Germinal center (tissue), 1 donor: ENCODE results near the gene NT5C2.

Source experiments
- DNase-seq: peaks from one replicate; pipeline ENCODE4 v3.0.0; 2012; ENCODE audit warnings: mixed read lengths, low spot score

NT5C2 gene

DNA sequence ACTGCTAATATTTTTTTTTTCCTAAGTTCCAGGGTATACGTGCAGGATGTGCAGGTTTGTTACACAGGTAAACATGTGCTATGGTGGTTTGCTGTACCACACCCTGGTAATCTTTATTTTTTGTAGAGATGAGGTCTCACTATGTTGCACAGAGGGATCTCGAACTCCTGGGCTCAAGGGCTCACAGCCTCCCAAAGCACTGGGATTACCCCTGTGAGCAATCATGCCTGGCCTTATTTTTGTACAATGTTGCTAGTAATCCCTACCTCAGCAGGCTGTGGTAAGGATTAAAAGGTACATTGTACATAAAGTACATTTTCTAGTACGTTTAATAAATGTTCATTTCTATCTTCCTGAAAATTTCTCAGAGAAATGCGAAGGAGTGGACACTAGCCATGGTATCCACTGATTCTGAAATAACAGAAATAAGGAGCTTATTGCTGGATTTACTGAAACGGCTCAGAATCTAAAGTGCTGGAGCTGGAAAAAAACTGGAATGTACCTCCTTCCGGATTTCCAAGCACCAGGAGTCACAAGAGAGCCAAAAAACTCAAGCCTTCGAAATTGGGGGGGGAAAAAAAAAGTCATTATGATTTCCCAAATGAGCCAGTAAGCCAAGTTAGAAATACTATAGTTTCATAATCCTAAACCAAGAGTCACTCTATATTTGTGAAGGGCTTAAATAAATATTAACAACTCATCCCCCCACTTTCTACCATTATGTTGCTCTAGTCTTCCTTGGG, 69.6 kb downstream of the NT5C2 start:
- DNase-seq: no peak

DNA sequence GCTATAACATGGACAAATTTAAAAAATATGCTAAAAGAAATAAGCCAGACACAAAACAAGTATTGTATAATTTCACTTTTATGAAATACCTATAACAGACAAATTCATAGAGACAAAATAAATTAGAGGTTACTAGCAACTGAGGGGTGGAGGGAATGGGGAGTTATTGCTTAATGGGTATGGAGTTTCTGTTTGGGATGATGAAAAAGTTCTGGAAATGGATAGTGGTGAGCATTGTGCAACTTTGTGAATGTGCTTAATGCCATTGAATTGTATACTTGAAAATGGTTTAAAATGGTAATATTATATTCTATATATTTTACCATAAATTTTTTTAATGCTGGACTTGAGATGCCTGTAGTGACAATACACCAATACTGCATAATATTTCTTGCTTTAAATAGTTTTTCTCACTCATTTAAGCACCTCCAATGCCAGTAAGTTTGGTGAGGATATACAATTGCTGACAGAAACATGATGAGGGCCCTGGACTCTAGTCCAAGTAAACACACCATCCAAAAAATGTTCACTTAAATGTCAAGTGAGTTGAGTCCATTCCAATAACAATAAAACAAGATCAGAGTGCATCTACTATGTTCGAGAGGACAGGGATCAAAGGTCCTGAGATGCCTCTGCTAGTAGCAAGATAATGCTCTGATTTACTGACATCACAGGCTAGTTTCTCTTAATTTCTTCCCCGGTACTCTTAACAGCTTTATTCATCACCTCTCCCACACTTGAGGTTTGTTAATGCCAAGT, 71.9 kb downstream of the NT5C2 start:
- DNase-seq: no peak

DNA sequence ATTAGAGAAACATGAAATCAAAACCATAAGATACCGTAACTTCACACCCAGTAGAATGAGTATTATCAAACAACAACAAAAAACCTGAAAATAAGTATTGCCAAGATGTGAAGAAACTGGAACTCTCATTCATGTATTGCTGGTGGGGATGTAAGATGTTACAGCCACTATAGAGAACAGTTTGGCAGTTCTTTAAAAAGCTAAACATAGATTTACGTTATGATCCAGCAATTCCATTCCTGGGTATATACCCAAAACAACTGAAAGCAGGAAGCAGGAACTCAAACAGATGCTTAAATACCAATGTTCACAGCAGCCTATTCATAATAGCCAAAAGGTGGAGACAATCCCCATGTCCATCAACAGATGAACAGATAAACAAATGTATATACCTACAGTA, 72.5 kb downstream of the NT5C2 start:
- no peak for DNase-seq

DNA sequence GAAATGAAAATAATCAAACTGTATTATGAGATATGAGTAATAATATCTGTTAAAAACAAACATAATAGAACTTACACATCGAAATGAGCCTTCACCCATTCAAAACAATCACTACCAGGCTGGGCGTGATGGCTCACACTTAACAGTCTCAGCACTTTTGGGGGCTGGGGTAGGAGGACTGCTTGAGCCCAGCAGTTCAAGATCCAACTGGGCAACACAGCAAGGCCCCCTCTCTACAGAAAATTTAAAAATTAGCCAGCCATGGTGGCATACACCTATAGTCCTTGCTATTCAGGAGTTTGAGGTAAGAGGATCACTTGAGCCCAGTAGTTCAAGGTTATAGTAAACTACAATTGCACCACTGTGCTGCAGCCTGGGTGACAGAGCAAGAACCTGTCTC, 75.8 kb downstream of the NT5C2 start:
- no peak for DNase-seq

DNA sequence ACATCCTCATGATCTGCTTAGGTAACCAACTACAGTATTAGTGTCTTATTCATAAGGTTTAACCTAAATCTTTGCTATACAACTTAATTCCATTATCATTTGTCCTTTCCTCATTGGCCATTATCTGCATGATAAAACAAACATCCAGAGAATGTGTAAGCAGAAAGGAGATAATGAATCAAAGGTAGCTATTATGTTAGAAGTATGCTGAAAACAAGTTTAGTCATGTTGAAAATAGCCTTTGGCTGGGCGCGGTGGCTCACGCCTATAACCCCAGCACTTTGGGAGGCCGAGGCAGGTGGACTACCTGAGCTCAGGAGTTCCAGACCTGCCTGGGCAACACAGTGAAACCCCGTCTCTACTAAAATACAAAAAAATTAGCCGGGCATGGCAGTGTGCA, 78.2 kb downstream of the NT5C2 start:
- DNase-seq: no peak

DNA sequence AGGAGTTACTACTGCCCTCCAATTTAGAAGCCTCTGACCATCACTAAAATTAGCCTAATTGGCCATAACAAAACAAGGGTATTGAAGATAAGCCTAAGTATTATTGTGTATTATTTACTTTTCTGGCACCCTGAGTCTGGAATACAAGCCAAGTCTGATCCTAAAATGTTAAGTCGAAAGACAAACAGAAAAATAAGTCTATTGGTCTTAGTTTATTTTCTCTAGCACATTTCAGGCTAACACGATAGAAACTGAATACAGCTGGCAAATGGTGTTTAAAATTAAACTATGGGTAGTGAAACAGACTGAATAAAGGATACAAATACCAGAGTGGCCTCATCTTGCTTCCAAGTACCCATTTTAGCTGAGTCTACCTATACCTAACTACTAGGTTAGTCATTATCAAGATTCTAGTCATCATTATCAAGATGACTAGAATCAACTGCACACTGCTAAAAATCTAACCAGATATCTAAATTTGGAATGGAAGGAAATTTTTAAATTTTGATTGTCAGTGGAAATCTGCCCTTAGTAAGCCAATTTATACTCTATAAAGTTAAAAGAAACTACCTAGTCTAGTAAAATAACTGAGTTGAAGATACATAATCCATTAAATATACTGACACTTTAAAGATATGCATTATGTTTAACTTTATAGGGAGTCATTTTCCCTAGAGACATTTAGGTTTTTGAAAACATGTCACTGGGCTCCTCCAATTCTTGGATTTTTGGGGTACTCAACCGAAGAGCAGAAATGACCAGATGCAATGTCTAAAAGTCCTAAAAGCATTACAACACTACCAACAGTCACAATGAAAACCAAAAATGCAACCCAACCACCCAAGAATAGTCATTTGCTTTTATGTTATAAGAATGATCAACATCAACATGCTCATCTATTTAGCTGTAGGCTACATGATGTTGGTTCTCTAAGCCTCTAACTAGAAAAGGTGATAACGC, 80.9 kb downstream of the NT5C2 start:
- DNase-seq: no peak

DNA sequence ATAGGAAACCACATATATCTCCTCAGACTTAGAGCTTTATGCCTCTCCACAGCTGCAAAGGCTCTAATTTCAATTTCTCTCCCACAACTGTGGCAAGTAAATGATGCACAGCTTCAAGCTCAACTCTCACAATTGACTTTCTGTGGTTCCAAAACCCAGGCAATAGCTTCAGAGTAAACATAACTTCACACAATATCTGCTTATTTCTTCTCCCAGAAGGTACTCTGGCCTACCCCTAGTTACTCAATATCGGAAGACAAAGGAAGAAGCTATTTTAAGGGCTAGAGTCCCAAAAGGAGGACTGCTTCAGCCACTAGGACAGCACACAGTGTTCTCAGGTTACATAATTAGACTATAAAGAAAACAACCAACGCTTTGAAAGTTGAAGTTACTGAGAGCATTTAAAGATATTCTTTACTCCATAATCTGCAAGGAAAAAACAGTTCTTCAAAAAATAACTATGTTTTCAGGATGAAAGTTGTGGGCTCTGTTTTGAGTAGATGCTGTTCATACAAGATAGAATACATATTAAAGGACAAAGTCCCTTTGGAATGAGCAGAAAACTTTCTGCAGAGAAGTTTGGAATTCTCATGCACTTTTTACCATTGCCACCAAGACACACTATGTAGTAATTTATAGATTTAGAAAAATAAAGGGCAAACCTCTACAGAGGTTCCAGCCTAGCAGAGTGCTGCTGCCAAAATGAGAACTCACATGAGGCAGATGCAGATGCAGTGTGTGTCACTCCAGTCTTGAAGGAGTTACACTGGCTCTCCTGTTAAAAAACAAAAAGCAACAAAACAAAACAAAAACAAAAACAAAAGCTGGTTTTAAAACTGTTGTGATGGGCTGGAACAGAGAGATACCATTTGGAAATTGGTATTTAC, 81.8 kb downstream of the NT5C2 start:
- DNase-seq: no peak

DNA sequence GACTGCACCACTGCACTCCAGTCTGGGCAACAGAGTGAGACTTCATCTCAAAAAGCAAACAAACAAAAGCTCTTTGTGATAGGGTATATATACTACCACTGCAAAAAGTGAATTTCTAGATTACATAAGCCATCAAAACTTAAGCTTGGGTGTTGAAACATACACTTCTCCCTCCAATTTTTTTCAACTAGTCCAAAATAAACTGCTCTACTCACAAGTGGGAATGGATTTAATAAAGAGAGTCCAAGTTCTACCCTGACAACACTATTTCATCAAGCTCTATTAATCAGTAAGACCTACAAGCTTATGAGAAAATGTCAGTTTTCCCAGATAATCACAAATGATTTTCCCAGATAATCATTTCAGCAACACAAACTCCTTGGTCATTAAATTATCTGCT, 82.7 kb downstream of the NT5C2 start:
- no peak for DNase-seq

DNA sequence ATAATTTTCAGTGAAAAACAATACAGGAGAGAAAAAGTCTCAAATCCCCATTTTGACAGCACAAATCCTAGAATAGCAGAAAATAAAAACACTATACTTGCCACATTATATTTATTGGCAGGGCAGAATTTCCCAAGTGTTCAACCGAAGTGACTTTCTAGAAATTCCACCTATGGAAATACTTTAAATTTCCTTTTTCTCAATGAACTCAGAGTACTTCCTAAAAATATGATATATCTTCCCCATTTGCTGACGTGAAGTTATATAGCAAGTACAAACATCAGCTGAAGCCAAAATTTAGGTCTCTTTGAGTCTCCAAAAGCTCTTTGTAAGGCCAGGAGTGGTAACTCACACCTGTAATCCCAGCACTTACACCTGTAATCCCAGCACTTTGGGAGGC, 83.3 kb downstream of the NT5C2 start:
- DNase-seq: no peak

DNA sequence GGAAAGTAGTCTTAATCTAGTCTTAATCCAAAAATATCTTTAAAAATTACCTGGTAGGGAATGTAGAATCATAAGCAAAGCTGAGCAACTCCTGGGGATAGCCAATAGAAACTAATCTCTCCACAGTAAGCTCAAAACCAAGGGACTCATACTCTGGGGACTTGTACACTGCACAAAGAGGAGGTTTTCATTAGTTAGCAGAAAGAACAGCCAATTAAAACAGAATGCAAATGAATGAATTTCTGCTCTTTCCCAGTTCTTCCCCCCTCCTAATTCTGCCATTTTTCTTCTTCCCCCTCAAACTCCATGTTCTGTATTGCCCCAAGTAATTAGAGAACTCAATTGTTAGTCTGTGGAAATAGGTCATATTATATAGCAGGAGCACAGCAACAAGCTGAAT, 86.5 kb downstream of the NT5C2 start:
- DNase-seq: no peak

DNA sequence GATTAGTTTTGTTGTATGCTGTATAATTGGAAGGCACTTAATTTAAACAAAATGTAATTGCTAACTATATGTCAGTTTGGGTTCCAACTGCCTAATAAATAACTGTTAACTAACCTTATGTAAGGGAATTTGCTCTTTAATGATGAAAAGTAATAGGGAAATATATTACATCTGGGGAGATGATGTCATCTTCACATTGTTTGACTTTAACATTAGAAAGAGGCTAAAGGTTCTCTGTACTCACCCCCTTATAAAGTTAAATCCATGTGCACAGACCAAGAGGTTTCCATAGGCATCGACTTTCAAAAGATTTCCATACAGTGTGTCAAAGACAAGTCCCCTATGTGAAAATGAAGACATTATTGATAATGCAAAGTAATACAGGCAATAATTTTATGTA, 87.6 kb downstream of the NT5C2 start:
- no peak for DNase-seq

DNA sequence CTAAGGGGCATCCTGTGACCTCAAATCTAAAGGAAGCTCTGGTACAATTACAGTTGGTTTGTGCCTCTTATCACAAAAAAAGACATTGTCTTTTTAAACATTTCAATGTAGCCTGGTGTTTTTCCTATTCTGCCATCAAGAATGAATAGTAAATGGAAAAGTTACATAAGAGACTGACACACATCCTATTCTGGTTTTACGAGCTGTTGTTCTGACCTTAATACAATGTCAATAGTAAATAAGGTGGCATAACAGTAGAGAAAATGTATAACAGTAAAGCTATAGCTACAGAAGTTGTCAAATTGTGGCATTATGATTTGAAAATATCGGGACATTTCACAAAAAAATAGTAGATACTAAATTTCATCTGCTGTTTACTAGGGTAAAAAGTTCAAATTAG, 88.4 kb downstream of the NT5C2 start:
- DNase-seq: no peak

DNA sequence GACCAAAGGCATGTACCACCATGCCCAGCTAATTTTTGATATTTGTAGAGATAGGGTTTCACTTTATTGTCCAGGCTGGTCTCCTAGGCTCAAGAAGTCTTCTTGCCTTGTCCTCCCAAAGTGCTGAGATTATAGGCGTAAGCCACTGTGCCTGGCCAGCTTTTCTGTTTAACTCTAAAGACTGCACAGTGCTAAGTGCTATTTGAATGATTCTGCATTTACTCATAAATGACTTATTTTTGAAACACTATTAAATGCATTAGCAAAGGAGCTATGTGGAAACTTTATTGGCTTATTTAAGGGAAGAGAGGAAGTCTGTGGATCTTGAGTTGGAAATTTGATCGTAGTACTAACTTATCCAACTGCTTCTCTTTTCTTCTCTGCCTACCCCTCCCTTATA, 89.1 kb downstream of the NT5C2 start:
- DNase-seq: no peak

DNA sequence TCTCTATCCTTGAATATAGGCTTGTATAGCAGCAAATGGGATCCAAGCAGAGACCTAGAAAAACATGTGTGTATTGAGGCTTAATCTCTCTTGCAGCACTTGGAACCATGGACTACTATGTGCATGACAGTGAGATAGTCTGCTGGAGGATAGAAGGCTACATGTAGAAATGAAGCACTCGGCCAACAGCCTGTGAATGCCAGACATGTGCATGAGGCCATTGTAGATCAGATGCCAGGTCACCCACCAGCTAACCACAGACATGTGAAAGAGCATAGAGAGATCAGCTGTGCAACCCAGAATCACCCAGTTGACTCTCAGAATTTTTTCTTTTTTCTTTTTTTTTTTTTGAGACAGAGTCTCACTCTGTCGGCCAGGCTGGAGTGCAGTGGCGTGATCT, 90.9 kb downstream of the NT5C2 start:
- no peak for DNase-seq

DNA sequence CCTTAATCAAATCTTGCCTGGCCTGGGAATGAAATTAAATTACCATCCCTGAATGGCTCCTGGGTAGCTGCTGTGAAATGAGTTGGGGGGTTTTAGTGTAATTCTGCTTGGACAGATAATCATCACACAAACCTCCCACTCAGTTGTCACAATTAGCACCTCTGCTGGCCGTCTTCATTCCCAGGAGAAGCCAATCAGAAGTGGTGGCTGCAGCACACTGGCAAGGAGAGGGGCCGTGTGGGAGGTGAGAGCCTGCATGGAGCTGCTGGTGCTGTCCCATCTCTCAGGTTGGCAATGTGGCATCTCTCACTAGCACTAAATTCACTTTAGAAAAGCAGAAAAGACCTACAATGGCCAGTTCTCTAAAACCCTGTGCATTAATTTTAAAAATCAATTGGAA, 92.5 kb downstream of the NT5C2 start:
- no peak for DNase-seq

DNA sequence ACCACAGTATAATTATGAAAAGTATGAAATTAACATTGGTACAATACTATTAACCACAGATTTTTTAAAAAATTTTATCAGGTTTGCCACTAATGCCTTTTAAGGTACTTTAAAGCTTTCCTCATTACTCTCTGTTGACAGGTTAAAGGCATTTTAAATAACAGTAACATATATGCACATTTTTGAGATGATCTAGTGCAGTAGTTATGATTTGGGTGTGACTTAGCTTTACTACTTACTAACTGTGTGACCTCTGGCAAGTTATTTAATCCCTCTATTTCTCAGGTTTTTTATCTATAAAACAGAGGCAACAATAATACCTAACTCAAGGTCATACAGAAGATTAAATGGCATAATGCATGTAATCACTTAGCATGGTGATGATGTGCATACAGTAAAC, 94.8 kb downstream of the NT5C2 start:
- no peak for DNase-seq

DNA sequence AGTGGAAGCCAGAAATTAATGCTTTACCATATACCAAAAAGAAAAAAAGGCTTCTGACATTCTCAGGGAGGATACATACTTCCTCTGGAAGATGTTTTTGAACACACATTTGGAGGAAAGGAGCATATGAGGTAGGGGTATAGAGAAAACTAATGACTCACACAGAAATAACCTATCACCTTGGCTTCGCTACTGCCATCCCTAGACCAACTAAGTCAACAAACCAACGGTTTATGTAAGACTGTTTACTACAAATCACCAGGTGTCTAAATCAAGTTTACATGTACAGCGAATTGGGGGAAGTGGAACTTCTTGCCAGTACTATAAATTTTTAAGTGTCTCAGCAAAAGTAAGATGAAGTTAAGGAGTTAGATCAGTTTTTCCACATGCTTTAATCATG, 96.9 kb downstream of the NT5C2 start:
- DNase-seq: peak; percentile 33

DNA sequence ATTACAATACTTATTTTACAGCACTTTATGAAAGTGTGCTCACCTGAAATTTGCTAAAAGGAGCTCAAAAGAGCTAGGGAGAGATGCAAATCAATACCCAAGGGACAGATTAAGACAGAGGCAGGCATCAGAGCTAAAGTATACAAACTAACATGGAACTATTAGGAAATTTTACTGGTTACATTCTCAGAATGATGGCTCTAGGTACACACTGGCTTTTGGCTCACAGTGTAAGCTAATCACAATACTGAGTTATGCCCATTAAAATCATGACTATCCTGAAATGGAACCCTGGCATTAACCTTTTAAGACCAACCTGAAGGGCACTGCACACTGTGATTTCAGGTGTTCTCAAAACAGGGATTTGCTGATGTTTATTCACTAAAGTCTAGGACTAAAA, 98.1 kb downstream of the NT5C2 start:
- DNase-seq: no peak

DNA sequence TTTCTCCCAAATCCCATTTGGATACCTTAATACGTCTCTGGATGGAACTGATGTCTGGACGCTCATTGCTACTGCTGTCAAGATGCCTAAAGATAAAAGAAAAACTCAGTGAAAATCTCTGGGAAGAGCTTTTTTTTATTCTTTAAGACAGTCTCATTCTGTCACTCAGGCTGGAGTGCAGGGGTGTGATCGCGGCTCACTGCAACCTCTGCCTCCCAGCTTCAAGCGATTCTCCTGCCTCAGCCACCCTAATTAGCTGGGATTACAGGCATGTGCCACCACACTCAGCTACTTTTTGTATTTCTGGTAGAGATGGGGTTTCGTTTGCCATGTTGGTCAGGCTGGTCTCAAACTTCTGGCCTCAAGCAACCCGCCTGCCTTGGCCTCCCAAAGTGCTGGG, 102.2 kb downstream of the NT5C2 start:
- DNase-seq: no peak

DNA sequence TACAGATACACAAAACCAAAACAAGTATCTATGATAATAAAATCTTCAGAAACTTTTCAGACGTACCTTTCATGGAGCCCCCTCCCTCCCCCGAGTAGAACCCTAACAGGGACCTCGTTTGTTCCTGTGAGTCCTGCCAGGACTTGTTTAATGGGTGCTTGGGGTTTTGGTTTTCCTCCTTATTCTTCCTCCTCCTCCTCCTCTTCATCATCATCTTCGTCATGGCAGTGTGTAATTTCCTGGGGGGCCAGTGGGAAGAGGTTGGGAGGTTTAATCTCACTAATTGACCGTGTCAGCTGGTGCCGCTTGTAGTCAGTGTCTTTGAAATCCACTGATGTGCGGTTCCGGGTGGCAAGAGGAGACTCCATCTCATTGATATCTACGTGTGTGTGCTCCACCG, 103.6 kb downstream of the NT5C2 start:
- DNase-seq: no peak

DNA sequence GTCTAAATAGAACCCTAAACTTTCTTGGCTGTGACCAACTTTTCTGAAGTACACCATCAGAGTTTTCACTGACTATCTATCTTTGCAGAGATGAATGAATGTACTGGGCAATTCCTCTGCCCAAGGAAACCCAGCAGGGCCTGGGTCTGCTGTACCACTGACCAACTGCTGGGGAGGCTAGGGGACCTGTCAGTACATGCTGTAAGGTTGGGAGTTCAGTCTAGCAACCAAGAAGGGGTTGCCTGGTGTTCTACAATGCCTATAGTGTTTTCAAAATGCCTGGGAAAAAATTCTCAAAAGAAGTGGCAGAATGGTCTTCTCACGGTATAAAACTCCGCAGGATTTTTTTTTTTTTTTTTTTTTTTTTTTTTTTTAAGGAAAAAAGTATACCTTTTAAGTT, 106.3 kb downstream of the NT5C2 start:
- no peak for DNase-seq

DNA sequence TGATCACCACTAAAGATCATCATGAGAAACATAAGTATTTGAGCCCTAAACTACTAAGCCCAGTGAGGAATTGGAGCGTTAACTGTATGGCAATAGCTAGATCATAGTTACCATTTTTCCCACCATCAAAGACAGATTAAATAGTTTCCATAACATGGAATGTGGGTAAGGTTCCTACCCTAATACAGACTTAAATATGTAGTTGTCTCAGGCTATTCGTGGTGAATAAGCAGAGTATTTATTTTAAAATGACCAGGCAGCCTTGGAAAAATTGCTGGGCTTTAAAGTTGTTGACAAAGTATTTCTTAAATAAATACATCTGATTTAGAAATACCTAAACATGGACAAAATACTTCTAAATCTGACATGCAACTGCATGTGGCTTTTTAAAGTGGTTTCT, 106.8 kb downstream of the NT5C2 start:
- DNase-seq: no peak
